Stimulated activated CD8-positive, alpha-beta memory T cell treated with anti-CD3 and anti-CD28 coated beads, Interleukin-7, amount 100 ng/mL, for 24 hours (primary cell): ENCODE data around the gene SMAD7.

Experiments used
- DNase-seq: peaks from one replicate; pipeline ENCODE4 v3.0.0-alpha.2; 2020; ENCODE audit warnings: low read depth

SMAD7 gene, protein sequence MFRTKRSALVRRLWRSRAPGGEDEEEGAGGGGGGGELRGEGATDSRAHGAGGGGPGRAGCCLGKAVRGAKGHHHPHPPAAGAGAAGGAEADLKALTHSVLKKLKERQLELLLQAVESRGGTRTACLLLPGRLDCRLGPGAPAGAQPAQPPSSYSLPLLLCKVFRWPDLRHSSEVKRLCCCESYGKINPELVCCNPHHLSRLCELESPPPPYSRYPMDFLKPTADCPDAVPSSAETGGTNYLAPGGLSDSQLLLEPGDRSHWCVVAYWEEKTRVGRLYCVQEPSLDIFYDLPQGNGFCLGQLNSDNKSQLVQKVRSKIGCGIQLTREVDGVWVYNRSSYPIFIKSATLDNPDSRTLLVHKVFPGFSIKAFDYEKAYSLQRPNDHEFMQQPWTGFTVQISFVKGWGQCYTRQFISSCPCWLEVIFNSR

DNA sequence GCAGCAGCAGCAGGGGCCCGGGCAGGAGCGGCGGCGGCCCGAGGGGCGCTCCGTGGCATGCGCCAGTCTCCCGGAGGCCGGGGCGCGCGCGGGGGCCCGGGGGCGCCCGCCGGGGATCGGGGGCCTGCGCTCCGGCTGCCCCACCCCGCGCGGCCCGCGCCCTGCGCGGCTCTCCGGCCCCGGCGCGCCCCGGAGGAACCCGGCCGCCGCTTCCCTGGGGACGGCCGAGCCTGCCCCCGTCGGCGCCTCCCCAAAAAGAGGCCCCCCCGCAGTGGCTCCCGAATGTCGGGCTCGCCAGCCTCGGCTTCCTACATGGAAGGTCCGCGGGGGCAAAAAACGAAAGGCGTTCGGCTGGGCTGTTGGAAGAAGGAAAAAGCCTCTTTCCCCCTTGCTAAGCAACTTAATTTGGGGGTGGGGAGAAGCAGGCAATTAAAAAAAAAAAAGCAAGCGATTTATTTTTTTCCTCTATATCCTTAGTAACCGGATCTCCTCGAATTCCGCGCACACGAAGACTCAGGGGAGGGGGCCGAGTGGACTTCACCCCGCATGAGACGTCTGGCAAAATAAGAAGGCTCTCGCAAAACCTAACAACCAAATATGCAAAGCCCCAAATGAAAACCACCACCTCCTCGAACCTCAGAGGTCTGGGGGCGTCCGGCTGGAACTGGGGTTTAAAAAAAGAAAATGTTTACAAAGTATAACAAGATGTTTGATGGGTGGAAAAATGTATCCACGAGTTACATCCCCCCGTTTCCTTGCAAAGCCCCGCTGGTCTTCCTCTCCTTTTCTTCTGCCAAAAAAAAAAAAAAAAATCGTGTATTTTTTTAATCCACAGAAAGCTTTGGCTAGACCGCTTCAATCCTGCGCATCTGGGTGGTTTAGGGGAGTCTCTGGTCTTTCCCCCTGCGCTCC is at the start of gene SMAD7:
SMAD7 (minus strand) TSS at position 430 of the 912 bp plus-strand sequence. CDS start 541 bp downstream, outside the sequence.
- no peak for DNase-seq

DNA sequence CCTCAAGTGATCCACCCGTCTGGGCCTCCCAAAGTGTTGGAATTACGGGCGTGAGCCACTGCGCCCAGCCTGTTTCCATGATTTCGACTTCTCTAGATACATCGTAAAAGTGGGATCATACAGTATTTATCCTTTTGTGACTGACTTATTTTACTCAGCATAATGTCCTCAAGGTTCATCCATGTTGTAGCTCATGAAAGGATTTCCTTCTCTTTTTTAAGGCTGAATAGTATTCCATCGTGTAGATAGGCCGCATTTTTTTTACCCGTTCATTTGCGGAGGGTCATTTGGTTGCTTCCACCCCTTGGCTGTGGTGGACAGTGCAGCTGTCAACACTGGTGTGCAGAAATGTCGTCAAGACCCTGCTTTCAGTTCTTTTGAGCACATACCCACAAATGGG is 48.8 kb upstream of the SMAD7 start:
- no peak for DNase-seq

DNA sequence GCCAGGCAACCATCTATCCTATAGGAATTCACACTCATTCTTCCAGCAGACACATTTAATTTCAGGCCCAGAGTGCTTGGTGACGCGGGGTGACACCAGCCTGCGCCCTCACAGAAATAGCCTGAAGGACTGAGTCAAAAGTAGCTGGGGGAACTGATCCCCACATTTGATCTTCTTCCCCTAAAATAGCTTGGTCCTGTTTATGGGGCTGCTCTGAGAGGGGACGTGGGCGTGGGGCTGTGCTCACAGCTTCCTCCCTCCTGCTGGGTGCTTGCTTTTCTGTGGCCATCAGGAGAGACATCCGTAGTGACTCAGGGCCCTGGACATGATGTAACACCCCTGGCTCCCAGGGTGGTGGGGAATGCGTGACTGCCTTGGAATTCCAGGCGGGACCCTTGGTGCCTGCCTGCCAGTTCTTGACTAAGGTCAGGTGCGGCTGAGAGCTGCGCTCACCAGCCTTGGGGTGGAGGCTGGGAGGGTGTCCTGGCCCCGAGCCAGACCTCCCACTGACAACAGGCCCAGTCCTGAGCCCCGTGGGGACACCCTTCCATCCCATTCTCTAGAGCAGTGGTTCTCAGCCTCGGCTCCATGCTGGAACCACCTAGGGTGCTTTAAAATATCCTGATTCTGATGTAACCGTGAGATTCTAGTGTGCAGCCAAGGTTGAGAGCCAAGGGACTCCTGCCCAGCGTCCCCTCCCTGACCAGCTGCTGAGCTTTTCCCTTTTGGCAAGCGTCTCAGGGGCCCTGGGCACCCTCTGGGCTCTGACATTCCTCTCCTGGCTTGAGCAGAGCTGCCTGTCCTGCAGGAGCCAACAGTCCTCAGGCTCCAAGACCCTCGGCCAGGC is 47.4 kb upstream of the SMAD7 start:
- DNase-seq: no peak

DNA sequence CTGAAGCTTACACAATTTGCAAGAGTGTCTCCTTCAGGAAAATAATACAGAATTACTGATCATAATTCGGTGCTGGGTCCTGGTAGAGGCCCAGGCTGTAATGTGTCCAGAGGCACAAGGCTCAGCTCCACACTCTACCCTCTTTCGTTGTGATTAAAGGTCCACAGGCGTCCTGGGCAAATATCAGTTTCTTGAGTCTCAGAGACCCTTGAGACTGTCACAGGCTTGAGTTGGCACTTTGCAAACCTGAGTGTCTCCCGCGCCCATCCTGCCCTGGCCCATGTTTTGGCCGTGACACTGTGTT is 46.9 kb upstream of the SMAD7 start:
- DNase-seq: no peak

DNA sequence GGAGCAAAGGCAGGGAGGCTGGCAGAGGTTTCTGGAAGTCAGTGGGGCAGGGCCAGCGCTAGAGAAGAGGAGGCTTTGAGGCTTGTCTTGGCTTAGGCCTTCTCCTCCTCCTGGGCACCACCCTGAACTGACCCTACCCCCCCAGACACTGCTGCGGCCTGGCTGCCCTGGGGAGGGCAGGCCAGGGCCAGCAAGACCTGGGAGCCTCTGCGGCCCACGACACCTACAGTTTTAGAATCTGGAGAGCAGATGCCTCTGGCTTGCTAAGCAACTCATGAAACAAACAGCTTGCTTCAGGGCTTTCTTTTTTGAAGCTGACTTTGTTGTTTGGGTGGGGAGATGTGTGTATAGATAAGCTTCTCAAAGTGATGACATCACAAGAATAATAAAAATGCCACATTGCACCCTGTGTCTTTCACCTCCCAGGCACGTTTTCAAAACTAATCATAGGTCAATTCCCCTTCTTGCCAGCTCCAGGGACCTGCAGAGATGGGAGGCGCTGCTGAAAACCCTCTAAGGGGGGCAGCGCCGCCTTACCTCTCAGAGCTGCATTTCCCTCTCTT is 46.2 kb upstream of the SMAD7 start:
- DNase-seq: no peak

DNA sequence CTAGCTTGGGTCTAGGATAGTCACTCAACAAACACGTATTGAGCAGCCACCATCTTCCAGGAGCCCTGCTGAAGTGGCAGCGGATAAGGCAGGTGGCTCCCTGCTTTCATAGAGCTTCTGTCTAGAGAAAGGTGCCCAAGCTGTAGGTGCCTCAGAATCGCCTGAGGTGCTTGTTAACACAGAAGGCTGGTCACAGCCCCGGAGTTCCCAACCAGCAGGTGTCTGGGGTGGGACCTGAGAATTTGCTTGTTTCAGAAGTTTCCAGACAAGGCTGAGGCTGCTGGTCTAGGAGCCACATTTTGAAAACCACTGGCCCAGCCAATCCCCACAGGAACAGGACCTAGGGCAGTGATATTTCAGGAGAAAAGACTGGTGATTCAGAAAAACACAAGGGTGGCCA is 45.3 kb upstream of the SMAD7 start:
- no peak for DNase-seq

DNA sequence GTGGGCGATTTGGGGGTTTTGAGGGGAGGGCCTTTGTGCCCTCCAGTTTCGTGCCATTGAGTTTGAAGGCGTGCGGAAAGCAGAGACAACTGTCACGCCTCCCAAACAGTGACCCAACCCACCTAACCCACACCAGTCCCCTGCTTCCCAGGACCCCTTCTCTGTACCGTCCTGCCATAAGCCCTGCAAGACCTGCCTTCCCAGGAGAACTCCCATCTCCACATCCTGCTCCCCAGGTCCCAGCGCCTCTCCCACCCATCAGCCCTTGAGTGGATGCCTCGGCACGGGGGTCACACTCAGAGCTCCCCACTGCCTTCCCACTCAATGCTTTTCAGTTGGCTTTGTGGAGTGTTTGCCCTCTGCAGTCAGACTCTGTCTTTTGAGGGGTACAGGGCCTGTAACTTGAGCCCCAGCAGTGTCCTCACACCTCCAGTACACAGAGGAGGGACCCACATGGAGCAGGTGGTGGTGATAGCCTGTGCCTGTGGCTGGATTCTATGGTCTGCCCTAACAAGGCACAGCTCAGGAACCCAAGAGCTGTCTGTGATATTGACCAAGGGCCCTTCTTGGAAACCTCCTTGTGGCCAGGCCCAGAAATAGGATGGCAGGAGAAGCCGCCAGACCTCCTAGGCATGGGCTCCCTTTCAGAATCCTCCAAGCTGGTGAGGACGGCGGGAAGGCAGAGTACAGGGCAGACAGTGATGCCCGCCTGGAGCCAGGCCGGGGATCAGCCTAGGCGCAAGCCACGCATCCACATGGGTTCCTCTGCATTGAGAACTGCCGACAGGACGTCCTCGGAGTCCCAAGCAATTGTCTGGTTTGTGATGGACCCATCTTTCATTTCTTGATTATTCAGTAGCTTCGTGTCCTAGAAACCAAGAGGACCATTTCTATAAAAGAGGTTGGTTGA is 44.4 kb upstream of the SMAD7 start:
- no peak for DNase-seq

DNA sequence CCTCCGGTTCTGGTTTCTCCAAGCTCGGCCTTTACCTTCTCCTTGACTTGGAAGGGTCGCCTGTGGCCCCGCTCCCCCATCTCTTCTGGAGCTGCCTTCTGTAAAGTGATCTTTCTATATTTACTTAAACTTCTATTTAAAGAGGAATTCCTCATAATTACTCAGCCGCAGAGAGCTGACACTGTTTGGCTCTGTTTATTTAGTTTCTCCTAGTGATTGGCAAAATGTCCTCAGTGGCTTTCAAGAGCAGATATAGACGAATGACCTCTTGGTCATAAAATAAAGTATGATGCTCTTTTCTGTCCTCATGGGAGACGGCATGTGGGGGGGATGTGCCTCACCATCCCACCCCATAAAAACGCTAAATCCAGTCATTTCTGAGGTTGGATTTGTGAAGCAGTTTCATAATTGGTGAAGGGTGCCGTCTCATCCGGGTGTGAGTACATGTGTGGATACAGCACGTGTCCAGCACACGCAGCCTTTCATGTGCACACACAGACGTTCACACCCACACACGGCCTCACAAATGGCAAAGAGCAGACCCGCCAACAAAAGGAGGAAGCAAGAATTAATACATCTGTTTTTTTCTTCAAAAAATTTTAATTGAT is 43.4 kb upstream of the SMAD7 start:
- no peak for DNase-seq

DNA sequence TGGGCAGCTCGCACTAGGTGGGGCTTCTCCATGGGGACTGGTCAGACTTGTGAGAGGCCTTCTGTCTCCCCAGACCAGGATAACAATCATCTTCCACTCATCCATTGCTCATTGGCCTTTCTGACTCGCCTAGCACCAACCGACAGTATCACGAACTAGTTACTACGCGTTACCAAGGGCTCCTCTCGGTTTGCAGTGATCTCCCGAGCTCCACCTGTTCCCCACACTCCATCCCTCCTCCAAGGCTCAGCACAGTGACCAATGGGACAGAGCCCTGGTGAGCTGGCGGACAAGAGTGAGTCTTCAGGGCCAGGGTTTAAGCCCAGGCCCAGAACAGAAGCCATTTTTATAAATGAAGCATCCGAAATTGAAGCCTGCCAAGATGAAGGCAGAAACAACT is 42.8 kb upstream of the SMAD7 start:
- DNase-seq: no peak

DNA sequence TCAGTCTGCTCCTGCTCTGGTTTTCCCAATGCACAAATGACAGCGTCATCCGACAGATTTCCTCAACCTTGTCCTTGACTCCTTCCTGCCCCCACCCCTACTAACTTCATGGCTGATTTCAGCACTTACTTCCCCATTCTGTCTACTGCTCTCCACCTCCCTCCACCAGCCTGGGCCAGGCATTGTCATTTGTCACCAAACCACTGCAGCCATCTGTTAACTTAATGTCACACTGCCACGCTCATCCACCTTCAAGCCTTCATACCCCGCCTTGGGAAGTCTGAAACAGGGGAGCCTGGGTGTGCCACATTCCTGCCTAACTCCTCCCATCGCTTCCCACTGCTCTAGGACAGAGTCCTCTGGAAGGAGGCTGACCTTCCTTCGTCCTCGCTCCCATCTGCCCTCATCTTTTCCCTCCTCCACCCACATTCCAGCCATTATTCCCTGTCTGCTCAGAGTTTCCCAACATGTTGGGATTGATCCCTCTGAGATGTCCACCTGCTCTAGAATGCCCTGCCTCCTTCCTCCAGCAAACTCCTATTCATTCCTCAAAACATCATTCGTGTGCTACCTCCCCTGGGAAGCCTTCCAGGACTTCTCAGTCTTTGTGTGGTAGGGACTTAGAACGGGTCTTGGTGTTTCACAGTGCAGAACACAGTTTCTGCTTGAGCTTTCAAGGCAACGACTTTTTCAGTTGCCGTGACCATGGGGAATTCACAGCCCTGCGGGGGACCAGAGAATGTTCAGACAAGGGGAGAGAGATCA is 42.2 kb upstream of the SMAD7 start:
- DNase-seq: no peak

DNA sequence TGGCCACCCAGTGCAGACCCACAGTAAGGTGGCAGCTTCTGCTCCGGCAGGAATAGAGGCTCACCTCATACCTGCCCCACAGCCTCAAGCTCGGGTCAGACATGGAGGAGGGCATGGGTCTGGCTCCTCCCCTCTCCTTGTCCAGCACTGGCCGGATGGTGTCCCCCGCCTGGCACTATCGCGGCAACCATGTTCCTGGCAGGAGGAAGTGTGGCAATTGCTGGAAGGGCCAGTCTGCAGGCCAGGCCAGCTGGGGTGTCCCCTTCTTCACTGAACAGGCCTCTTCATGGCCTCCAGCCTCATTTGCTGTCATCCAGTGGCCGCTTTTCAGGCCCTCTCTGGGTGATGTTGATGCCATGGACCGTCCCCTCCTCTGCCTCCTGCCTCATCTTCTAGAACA is 41.4 kb upstream of the SMAD7 start:
- no peak for DNase-seq

DNA sequence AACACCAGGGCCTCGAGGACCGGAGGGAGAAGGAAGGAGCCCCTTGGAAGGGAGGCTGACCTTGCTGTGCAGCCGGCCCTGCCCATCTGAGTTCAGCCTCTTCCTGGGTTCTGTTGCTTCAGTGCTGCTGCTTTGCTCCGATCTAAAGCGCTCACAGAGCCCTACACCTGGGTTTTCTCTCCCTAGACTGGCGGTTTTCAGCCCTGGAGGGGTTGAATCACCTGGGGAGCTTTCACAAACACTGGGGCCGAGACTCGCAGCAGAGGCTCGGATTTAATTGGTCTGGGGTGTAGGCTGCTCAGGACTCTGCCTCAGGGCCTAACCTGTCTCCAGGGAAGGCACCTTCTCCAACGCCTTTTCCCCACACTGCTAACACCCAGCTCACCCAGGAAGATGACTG is 40.9 kb upstream of the SMAD7 start:
- no peak for DNase-seq

DNA sequence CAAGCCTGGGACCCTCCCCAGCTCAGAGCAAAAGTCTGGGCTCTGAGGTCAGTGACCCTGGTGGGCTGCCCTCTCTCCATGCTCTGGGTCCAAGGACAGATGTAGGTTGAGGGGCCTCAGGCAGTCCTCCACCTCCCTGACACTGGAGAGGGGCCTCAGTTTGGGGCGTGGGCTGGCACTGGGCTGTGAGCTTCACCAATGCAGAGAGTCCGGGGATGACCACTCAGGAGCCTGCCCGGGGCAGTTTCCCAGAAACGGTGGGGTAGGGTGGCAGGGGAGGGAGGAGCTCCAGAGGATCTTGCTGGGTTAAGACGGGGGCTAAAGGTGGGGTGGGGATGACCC is 40.5 kb upstream of the SMAD7 start:
- no peak for DNase-seq

DNA sequence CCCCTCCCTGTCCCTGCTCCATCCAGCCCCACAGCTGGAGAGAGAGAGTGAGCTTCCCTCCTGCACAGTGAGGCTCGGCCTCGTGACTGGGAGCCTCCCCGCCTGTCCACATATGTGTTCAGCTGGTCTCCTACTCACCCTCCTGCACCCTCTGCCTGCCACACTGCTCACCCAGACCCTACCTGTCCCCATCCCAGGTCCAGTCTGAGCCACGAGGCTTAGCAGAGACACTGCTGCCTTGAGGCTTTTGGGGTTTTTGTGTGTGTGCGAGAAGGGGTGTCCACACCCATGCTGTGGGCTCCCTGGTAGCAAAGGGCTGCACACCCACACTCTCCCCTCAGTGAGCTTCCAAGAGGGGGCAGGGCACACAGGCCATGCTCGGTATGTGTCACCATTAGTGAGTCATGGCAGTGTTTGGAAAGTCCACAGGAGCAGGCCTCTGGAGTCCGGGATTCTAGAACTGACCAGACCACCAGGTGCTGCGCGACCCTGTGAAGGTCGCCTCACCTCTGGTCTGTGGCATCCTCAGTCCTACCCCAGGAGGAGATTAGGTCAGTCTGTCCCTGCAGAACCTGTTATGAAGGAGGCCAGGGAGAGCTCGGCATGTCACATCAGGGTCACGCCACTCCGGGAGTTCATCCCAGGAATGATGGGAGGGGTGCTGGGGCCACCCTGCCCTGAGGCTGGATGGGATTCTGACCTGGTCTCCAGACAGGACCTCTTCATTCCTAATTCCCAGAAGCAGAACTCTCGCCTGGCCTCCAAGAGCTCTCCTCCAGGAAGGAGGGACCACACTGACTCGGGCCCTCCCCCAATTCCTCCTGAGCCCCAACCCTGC is 39.9 kb upstream of the SMAD7 start:
- no peak for DNase-seq

DNA sequence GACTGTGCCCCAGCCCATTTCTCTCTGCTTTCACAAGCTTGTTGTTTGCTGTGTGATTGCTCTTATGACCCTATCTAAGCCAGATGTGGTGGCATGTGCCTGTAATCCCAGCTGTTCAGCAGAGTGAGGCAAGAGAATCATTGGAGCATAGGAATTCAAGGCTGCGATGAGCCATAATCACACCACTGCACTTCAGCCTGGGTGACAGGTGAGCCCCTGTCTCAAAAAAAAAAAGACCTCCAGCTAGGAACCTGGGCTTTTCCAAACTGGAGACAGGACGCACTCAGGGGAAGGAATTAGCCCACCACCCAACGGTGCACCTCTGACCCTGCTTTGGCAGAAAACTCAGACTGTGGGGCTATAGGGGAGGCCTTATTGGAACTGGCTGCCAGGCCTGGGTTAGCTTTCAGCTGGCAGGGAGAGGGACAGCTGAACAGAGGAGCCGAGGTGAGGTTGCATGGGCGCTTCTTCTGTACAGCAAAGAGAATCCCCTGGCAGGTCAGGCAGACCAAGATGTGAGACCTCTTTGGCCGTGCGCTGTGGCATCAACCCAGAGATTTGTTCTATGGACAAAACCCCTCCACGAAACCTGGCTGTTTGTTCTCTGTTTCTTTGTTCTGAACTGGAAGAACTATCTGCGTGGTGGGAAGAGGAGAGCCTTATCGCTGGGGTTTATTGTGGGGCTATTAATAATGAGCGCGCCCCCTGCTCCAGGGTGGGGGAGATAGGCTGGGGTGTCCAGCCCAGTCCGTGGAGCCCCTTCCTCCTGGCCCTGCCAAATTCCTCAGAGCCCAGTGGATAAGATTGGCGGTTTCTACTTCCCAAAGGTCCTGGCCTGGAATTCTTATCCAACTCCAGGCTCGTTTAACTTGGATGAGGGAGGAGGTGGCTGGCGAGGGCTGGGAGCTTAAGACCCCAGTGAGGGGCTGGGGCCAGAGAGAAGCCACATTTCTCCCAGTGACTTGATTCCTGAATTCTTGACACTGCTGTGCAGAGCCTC is 38.8 kb upstream of the SMAD7 start:
- no peak for DNase-seq

DNA sequence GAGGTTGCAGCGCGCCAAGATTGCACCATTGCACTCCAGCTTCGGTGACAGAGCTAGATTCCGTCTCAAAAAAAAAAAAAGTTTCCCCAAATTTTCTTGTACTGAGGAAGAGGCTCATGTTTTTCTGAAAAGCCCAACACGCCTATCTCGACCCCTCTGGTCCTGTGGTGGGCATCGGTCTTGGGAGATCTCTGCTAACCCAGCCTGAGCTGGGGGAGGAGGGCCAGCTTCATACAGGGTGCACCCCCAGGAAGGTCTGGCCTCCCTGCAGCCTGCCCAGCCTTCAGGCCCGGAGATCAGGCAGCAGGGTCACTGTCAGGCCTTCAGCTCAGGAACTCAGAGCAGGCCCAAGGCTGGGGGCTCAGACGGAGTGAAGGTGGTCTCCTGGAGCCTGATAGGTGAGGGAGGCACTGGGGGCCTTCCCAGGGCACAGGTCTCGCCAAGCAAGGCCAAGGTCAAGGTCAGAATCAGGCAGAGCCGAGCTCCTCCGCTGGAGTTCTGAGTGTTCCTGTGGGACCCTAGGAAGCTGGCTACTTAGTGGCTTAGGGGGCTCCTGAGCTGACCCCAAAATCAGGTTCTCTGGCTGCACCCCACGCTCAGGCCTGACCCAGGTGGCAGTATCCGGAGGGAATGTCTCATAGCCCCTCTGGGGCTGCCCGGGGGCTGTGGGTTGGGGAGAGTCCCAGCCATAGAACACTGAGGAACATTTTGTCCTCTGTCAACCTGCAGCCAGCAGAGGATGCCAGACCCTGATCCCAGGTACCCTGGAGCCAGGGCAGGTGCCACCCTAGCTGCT is 37.9 kb upstream of the SMAD7 start:
- no peak for DNase-seq

DNA sequence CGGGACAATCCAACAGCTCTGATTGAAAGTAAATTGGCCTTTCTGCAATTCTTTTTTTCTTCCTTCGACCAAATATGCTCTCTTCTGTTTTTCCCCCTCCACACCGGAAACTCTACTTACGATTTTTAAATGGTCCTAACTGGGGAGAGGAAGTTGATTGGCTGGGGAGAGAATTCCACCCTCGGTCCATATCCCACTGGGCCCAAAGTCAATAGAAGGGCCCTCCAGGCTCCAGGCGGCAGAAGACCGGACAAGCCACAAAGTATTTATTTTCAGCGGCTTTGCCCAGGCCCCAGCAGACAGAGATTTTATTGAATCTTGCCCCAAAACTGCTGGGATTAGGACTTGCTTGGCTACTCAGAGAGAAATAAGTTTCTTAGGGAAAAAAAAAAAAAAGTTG is 37.1 kb upstream of the SMAD7 start:
- DNase-seq: no peak
